ENCODE measurements around the gene GABBR2. TPM values are rescaled to one million over a fixed set of nuclear protein-coding genes. Genes with fewer than 3 reads are reported as not detected.

GABBR2 gene
- total RNA-seq, 2 experiments from 2014 or later, result not detected

GRCh38 chr9:98428454-98428853 lies 280.3 kb downstream of the GABBR2 start:
- H3K27ac Mint-ChIP-seq, result no peak overlapping the region
- no peak overlapping the region for H3K4me3 Mint-ChIP-seq
- H3K4me1 Mint-ChIP-seq, result no peaks in the 10 kb centered on the region
- H3K27me3 Mint-ChIP-seq, result no peaks in the 10 kb centered on the region
- ChIA-PET CTCF (no interaction called here), POLR2A (no interaction called here)
- ATAC-seq, result no peak
- no peak for DNase-seq
- H3K36me3 Mint-ChIP-seq (ENCODE audit: low read depth), result no peaks in the 10 kb centered on the region
- intact Hi-C loops (cut with DNase I, micrococcal nuclease), result no loop called here
- no peaks in the 10 kb centered on the region for H3K9me3 Mint-ChIP-seq (ENCODE audit: low read depth)

DNA sequence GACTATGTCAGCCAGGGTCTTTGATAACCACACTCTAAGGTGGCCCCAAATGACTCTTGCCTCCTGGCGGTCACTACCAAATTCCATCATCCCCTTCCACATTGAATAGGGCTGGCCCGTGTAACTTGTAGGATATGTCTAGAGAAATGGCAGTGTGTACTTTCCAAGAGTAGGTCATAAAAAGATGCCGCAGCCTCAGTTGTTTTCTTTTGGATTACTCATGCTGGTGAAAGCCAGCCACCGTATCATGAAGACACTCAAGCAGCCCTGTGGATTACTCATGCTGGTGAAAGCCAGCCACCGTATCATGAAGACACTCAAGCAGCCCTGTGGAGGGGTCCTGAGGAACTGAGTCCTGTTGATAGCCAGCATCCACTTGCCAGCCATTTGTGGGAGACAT lies 281.2 kb downstream of the GABBR2 start:
- H3K36me3 Mint-ChIP-seq (ENCODE audit: low read depth), result no peaks in the 10 kb centered on the region
- no peaks in the 10 kb centered on the region for H3K27me3 Mint-ChIP-seq
- CTCF ChIA-PET, result interaction anchor here (0.8 kb wide), 1 partner anchor 25 kb away, joined by 3 read pairs; no protein-coding TSS in a partner anchor
- H3K9me3 Mint-ChIP-seq (ENCODE audit: low read depth), result no peaks in the 10 kb centered on the region
- POLR2A ChIA-PET, result no interaction called here
- DNase-seq (no peak), ATAC-seq (no peak)
- H3K27ac Mint-ChIP-seq, result no peak overlapping the region
- no peak overlapping the region for H3K4me3 Mint-ChIP-seq
- intact Hi-C loops (cut with DNase I, micrococcal nuclease), result no loop called here
- no peaks in the 10 kb centered on the region for H3K4me1 Mint-ChIP-seq

DNA sequence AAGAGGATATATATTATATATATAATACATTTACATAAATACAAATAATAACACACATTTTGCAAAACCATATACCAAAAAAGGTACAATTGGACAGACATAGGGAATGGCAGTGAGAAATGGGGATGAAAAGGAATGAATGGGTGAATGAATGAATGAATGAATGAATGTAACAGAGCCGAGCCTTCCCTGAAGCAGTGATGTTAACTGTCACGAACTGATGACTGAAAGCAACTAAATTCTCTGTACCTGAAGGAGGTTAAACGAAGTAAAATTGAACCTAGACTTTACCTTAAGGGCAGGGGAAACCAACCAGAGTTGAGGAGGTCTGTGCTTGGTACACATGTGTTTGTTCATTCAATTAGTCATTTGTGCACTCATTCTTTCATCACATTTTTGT lies 283.7 kb downstream of the GABBR2 start:
- no peak overlapping the region for H3K4me3 Mint-ChIP-seq
- no peak overlapping the region for H3K27ac Mint-ChIP-seq
- DNase-seq (no peak), ATAC-seq (no peak)
- no peaks in the 10 kb centered on the region for H3K36me3 Mint-ChIP-seq (ENCODE audit: low read depth)
- CTCF ChIA-PET, result no interaction called here
- no peaks in the 10 kb centered on the region for H3K9me3 Mint-ChIP-seq (ENCODE audit: low read depth)
- H3K4me1 Mint-ChIP-seq, result no peaks in the 10 kb centered on the region
- POLR2A ChIA-PET, result no interaction called here
- H3K27me3 Mint-ChIP-seq, result no peaks in the 10 kb centered on the region
- intact Hi-C loops (cut with DNase I, micrococcal nuclease), result no loop called here

- H3K4me1 Mint-ChIP-seq, result no peaks in the 10 kb centered on the region
- ChIA-PET POLR2A (no interaction called here), CTCF (interaction anchor here (0.9 kb wide), 1 partner anchor 9 kb away, joined by 3 read pairs; no protein-coding TSS in a partner anchor)
- no peak overlapping the region for H3K27ac Mint-ChIP-seq
- DNase-seq (no peak), ATAC-seq (no peak)
- no peaks in the 10 kb centered on the region for H3K9me3 Mint-ChIP-seq (ENCODE audit: low read depth)
- intact Hi-C loops (cut with DNase I, micrococcal nuclease), result no loop called here
- peaks cover 7% of the 10 kb centered on the region for H3K27me3 Mint-ChIP-seq
- no peak overlapping the region for H3K4me3 Mint-ChIP-seq
- H3K36me3 Mint-ChIP-seq (ENCODE audit: low read depth), result no peaks in the 10 kb centered on the region
Observed at GRCh38 chr9:98419260-98419603, 289.5 kb downstream of the GABBR2 start.

DNA sequence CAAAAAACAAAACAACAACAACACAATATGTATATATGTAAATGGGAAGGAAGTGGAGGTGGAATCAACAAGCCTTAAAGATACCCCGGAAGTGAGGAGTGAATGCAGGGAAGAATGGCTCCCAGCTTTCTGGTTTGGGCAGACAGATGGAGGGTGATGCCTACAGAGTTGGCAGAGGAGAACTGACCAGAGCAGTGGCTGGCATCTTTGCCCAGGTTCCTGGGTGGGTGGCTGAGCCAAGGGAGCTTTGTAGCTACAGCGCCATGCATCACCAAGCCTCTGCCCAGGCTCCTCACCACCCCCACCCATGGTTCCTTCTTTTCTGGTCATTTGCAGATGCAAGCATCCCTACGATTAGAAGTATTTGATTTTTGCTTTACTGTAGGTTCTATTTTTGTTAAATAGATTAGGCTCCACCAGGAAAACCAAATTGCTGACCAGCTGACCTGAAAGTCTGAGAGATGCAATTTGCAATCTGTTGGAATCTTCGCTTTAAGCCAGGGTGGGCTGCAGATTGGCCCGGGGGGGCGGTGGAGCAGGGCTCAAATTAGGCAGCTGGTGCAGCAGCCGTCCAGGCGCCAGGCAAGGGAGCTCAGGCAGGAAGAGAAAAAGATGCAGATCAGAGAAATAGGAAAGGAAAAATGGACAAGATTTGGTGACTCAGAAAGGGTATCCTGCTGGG lies 290.0 kb downstream of the GABBR2 start:
- POLR2A ChIA-PET, result no interaction called here
- intact Hi-C loops (cut with DNase I, micrococcal nuclease), result no loop called here
- no peak overlapping the region for H3K4me3 Mint-ChIP-seq

GRCh38 chr9:98416294-98417248 lies 292.2 kb downstream of the GABBR2 start:
- Mint-ChIP-seq H3K36me3 (ENCODE audit: low read depth) (no peaks in the 10 kb centered on the region), H3K9me3 (ENCODE audit: low read depth) (no peaks in the 10 kb centered on the region), H3K4me3 (no peak overlapping the region), H3K27me3 (peaks cover 10% of the 10 kb centered on the region), H3K27ac (no peak overlapping the region), H3K4me1 (no peaks in the 10 kb centered on the region)
- ChIA-PET CTCF (interaction anchor here (0.6 to 1.3 kb wide), 3 partner anchors 19 to 104 kb away, joined by 3 read pairs; no protein-coding TSS in a partner anchor), POLR2A (no interaction called here)
- intact Hi-C loops (cut with DNase I, micrococcal nuclease), result no loop called here
- DNase-seq, result no peak
- ATAC-seq, result no peak

More for the DNA sequence above, 290.0 kb downstream of the GABBR2 start:
- peaks cover 10% of the 10 kb centered on the region for H3K27me3 Mint-ChIP-seq
- no peaks in the 10 kb centered on the region for H3K4me1 Mint-ChIP-seq
- no peak for DNase-seq
- ATAC-seq, result no peak
- H3K36me3 Mint-ChIP-seq (ENCODE audit: low read depth), result no peaks in the 10 kb centered on the region
- no peaks in the 10 kb centered on the region for H3K9me3 Mint-ChIP-seq (ENCODE audit: low read depth)
- CTCF ChIA-PET, result interaction anchor here (0.9 kb wide), 1 partner anchor 9 kb away, joined by 3 read pairs; no protein-coding TSS in a partner anchor
- no peak overlapping the region for H3K27ac Mint-ChIP-seq

- H3K4me3 Mint-ChIP-seq, result no peak overlapping the region
- intact Hi-C loops (cut with DNase I, micrococcal nuclease), result no loop called here
- ChIA-PET POLR2A (interaction anchor here (0.6 kb wide), 1 partner anchor 313 kb away, joined by 3 read pairs; no protein-coding TSS in a partner anchor), CTCF (no interaction called here)
- H3K27ac Mint-ChIP-seq, result no peak overlapping the region
- peaks cover 10% of the 10 kb centered on the region for H3K27me3 Mint-ChIP-seq
- no peaks in the 10 kb centered on the region for H3K4me1 Mint-ChIP-seq
- H3K9me3 Mint-ChIP-seq (ENCODE audit: low read depth), result no peaks in the 10 kb centered on the region
- H3K36me3 Mint-ChIP-seq (ENCODE audit: low read depth), result no peaks in the 10 kb centered on the region
- ATAC-seq (no peak), DNase-seq (no peak)
Observed at GRCh38 chr9:98415782-98416181, 293.0 kb downstream of the GABBR2 start.

DNA sequence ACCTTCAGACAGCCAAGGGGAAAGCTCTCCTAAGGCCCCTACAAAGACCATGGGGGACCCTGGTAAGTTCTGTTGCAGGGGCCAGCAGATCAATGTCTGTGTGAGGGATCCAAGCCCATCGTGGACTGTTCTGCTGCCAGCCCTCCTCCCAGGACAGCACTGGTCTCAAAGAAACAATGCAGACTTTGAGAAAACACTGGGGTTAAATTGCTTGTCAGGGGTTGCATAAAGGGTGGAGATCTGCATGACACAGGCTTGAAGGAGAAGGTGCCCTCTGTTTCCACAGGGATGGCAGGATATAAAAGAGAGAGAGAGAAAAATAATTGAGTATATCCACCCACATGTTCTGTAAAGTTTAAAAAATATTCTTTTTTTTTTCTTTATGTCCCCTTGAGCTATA lies 295.7 kb downstream of the GABBR2 start:
- H3K27me3 Mint-ChIP-seq, result peaks cover 17% of the 10 kb centered on the region

DNA sequence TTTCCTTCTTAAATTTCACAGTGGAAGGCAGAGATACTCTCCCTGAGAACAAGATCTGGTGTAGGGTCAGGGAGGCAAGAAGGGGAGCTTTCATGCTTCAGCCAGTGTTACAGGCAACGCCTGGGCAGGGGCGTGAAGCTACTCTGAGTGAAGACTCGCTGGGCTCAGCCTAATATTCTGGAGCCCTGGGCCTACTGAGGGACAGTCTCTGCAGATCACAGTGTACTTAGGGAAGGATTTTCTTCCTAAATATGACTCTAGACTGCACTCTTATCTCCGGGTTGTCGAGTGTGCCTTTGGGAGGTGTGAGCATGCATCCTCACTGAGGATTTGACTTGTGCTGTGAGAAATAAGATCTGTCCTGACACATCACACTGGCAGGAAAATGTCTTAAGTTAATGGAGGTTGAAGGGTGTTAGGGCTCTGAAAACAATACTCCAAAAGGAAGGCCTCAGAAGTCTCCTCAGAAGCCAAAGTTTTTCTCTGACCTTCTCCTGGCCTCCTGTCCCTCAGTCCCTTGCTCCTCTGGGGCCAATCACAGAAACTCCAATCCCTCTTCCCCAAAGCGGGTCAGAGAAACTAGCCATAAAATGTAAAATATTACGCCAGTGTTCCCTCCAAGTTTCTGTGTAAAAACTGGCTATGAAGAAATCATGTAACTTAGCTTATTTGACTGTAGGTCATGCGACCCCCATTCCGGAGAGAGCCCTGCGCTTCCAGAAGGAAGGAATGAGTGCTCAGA lies 296.5 kb downstream of the GABBR2 start:
- Mint-ChIP-seq H3K27ac (no peak overlapping the region), H3K27me3 (peaks cover 11% of the 10 kb centered on the region), H3K36me3 (ENCODE audit: low read depth) (no peaks in the 10 kb centered on the region), H3K9me3 (ENCODE audit: low read depth) (no peaks in the 10 kb centered on the region), H3K4me3 (no peak overlapping the region), H3K4me1 (peaks cover 3% of the 10 kb centered on the region)
- DNase-seq, result no peak
- intact Hi-C loops (cut with DNase I, micrococcal nuclease), result no loop called here
- ChIA-PET CTCF (no interaction called here), POLR2A (no interaction called here)
- no peak for ATAC-seq

More for the DNA sequence above, 295.7 kb downstream of the GABBR2 start:
- H3K4me3 Mint-ChIP-seq, result no peak overlapping the region
- no peak for DNase-seq
- ChIA-PET POLR2A (no interaction called here), CTCF (no interaction called here)
- peaks cover 3% of the 10 kb centered on the region for H3K4me1 Mint-ChIP-seq
- no peak overlapping the region for H3K27ac Mint-ChIP-seq
- H3K36me3 Mint-ChIP-seq (ENCODE audit: low read depth), result no peaks in the 10 kb centered on the region
- intact Hi-C loops (cut with DNase I, micrococcal nuclease), result no loop called here
- ATAC-seq, result no peak
- no peaks in the 10 kb centered on the region for H3K9me3 Mint-ChIP-seq (ENCODE audit: low read depth)

DNA sequence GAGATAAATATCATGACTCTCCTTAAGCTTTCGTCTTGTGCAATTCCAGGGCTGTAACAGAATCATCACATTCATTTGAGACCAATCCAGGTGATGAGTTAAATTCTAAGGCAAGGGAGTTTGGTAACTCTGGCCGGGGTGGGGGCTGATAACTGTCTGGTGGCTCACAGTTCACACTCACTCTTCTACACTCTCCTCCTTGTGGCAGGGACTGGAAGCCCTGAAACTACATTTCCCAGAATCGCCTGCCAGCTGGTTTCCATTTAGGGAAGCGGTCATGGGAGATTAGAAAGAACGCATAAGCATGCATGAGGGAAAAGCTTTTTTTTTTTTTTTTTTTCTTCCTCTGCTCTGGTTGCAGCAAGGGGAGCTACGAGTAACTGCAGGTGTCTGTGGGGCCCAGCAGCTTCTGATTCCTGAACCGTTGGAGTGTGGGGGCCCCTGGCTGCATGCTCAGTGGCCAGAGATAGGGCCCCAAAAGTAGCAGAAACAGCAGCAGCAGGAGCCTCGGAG lies 298.5 kb downstream of the GABBR2 start:
- ChIA-PET POLR2A (no interaction called here), CTCF (interaction anchor here (0.6 to 0.7 kb wide), 3 partner anchors 9 to 78 kb away, joined by 3 read pairs; no protein-coding TSS in a partner anchor)
- ATAC-seq, result no peak
- Mint-ChIP-seq H3K4me3 (no peak overlapping the region), H3K36me3 (ENCODE audit: low read depth) (no peaks in the 10 kb centered on the region), H3K9me3 (ENCODE audit: low read depth) (no peaks in the 10 kb centered on the region), H3K27ac (no peak overlapping the region), H3K27me3 (peaks cover 11% of the 10 kb centered on the region), H3K4me1 (peaks cover 3% of the 10 kb centered on the region)
- intact Hi-C loops (cut with DNase I, micrococcal nuclease), result no loop called here
- no peak for DNase-seq

- Mint-ChIP-seq H3K27ac (no peak overlapping the region), H3K27me3 (peaks cover 11% of the 10 kb centered on the region), H3K4me1 (peaks cover 3% of the 10 kb centered on the region), H3K9me3 (ENCODE audit: low read depth) (no peaks in the 10 kb centered on the region), H3K4me3 (no peak overlapping the region), H3K36me3 (ENCODE audit: low read depth) (no peaks in the 10 kb centered on the region)
- ChIA-PET POLR2A (no interaction called here), CTCF (interaction anchor here (0.6 to 0.7 kb wide), 3 partner anchors 10 to 1938 kb away, joined by 3 read pairs; no protein-coding TSS in a partner anchor)
- intact Hi-C loops (cut with DNase I, micrococcal nuclease), result no loop called here
- ATAC-seq (no peak), DNase-seq (no peak)
Observed at GRCh38 chr9:98409719-98410118, 299.0 kb downstream of the GABBR2 start.

Data from activated CD4-positive, alpha-beta T cell treated with anti-CD3 and anti-CD28 coated beads for 36 hours (primary cell).